M059J (cell line): ENCODE data around the gene ST6GALNAC6. TPM values are rescaled to one million over a fixed set of nuclear protein-coding genes. Genes with fewer than 3 reads are reported as not detected.
A peak's percentile ranks its signal among the peaks of the same experiment; 100 is the strongest.
"Not testable (repeated sequence)": the region's sequence is repeated elsewhere in the genome, so short reads cannot be mapped to it uniquely, and the experiment has no call there.

Experiments used
- DNase-seq: peaks from one replicate; pipeline ENCODE4 v3.0.0-alpha.2; 2012; ENCODE audit warnings: low read depth
- total RNA-seq: library from RNA; depleted of rRNA; stranded (reverse); fragments of >200 nt; shearing (Covaris generic); gene quantifications from 2 replicates; pipeline ENCODE4 v1.2.3, GENCODE V29; 2014

The ST6GALNAC6 gene
- total RNA-seq, 1 experiment from 2014 or later = 29.4 TPM

DNA sequence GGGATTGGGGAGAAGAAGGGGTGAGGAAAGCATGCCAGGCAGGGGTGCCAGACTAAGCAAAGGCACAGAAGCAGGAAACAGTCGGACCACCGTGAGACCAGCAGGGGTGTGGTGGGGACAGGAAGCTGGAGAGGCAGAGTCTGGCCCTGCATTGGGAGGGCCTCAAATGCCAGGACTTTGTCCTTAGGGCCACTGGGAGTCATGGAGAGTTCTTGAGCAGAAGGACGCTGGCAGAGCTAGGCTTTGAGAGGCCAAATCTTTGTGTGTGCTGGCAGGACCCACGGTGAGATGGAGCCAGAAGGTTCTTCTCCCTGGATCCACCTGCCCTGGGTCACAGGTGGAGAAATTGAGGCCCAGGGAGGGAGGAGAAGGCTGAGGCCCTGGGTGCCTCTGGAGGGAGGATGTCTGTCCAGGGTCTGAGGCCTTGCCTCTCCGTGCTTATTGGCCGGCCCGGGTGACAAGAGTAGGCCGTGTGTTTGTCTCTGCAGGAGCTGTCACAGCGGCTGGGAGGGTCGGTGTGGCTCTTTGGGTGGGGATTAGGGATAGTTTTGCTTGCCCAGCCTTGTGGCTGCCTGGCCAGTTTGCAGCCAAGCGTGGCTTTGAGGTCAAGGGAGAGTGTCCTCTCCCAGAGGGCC lies 43.2 kb downstream of the ST6GALNAC6 start:
- no peak for DNase-seq

- no peak for DNase-seq
Measured at GRCh38 chr9:127855522-127855921, 43.9 kb downstream of the ST6GALNAC6 start.

GRCh38 chr9:127854960-127855359 lies 44.4 kb downstream of the ST6GALNAC6 start:
- DNase-seq = no peak

DNA sequence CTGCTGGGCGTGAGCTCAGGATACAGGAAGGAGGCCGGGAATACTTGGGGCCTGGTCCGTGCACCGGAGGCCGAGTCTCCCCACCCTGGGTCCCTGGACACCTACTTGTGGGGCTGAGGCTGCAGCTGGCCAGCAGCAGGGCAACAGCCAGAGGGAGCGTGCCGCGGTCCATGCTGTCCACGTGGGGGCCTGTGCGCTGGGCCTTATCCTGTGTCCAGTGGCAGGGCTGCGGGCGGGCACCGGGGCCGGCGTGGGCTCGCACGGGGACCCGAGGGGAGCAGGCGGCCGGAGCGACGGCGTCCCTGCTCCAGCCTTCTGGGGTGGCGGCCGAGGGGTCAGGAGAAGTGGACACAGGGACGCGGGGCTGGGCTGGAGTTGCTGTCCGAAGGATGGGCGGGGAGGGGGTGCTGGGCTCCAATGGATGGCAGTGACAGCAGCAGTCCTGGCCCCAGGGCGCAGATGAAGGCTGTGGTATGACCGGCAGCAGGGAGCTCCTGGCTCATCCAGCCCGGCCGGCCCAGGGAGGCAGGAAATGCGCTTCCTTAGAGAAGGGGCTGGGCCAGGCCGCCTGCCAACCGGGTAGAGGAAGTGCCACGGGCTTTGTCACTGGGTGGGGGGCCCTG lies 45.1 kb downstream of the ST6GALNAC6 start, which contains the start of gene ENG:
ENG (minus strand) TSS at position 475 of the 623 bp plus-strand sequence; CDS start at position 172, 303 bp downstream.
- peak; percentile 81 for DNase-seq

GRCh38 chr9:127853312-127854183 lies 45.9 kb downstream of the ST6GALNAC6 start:
- DNase-seq = no peak

GRCh38 chr9:127852829-127853228 lies 46.6 kb downstream of the ST6GALNAC6 start:
- DNase-seq = no peak

DNA sequence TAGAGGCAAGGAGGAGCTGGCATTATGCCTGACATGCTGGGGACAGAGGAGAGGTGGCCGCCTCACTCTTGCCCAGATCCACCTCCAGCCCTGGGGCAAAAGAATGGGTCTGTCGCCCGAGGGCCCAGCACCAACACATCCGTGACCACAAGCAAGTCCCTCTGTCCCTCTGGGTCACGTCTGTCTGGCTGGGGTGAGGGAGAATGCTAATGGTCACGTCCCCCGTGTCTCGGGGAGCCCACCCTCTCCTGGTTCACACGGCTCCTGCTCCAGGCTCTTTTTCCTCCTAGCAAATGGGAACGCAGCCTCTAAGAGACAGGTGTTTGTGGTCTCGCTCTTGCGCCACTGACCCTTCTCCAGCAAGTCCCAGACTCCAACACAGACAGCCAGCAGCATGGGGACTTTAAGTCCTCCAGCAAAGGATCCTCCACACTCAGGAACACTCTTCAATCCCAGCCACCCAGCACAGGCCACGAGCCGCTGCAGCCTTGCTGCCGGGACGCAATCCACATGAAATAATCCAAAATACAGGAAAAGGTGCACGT lies 49.0 kb downstream of the ST6GALNAC6 start:
- no peak for DNase-seq

DNA sequence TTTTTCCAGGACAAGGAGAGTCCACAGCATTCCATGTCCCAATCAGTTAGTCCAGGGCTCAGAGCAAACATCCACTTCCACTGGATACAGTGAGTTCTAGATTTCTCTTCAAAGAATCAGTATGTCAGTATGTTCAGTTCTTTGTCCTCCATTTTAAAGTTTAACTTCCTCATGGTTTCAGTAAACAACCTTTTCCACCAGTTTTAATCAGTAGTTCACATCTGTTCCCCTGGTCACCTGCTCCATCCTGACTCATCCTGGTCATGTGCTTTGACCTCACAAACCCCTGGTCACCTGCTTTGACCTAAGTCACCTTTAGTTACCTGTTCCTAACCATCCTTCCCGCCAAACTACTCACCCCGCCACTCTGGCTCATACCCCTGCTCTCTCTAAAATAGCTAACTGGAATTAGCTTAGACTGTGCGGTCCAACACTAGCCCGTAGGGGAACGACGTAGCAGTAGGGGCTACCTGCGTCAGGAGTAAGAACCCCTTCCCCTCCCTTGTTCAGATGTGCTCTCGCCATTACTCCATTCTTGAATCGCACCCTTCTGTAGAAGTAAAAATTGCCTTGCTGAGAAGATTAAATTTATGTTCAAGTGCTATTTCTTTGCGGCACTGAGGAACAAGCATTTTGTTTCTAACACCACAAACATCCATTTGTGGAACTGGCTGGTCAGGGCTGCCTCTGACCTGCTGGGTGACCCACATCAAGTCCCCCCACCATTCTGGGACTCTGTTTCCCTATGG lies 50.5 kb downstream of the ST6GALNAC6 start:
- DNase-seq = no peak

- no peak for DNase-seq
Measured at GRCh38 chr9:127847833-127848755, 51.3 kb downstream of the ST6GALNAC6 start.

- DNase-seq = no peak
Measured at GRCh38 chr9:127847178-127847510, 52.3 kb downstream of the ST6GALNAC6 start.

GRCh38 chr9:127846443-127847177 lies 52.8 kb downstream of the ST6GALNAC6 start:
- DNase-seq = no peak

DNA sequence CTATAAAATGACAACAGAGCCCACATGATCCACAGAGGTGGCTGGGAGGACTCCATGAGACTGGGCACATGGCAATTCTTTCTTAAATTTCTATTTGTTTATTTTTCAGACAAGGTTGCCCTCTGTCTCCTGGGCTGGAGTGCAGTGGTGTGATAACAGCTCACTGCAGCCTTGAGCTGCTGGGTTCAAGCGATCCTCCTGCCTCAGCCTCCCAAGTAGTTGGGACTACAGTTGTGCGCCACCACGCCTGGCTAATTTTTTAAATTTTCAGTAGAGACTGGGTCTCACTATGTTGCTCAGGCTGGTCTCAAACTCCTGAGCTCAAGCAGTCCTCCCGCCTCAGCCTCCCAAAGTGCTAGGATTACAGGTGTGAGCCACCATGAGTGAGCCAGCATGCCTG lies 53.8 kb downstream of the ST6GALNAC6 start:
- not testable (repeated sequence) for DNase-seq

DNA sequence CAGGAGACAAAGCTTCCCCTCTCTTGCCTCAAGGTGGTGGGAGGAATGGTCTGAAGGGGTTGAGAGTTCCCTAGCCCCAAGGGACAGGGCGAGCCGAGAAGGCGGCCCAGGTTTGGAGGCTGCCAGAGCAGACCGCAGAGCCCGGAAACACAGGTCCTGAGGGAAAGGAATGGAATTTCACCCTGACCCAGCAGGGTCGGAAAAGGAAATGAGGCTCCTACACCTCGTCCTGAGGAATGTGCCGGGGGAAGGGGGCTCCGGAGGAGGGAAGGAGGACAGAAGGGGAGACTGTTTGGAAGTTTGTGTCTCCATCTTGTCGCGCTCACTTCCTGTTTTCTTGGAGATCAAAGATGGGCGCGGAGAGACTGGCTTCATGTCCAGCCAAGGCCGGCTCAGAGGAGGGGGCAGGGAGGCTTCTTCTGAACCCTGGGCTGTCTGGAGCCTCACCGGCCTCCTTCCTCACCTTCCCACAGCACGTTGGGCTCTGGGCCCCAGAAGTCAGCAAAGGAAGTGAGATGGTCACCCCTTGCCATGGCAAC lies 54.5 kb downstream of the ST6GALNAC6 start:
- peak; percentile 72 for DNase-seq

- no peak for DNase-seq
Measured at GRCh38 chr9:127841087-127841835, 58.1 kb downstream of the ST6GALNAC6 start.

- DNase-seq = peak; percentile 99
Measured at GRCh38 chr9:127838375-127839078, 60.9 kb downstream of the ST6GALNAC6 start.

DNA sequence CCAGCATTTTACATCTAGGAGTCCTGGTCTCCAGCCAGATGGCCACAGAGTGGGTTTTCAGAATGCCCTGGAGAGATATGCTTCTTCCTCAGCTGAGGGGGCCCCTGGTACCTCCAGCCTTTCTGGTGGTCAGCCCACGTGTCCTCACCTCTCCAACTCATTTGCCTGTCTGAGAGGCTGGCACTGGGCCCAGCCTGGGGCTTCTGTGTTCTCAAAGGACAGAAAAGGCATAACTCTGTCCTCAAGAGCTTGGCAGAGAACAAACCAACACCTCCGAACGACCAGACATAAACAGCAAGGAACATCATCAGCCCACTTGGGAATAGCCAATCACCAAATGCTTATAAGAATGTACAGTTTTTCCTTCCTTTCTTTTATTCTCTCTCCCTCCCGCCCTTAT lies 62.1 kb downstream of the ST6GALNAC6 start:
- peak; percentile 73 for DNase-seq

DNA sequence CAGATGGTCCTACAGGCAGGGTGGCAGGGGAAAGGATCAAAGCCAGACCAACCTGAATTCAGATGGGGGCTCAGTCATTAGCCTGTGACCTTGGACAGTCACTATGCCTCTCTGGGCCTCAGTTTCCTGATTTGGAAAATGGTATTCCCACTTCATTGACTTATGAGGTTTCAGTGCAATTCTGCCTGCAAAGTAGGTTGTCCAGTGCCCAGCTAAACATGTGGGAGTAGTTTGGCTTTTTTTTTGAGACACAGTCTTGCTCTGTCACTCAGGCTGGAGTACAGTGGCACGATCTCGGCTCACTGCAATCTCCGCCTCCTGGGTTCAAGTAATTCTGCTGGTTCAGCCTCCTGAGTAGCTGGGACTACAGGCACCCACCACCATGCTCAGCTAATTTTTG lies 62.8 kb downstream of the ST6GALNAC6 start:
- DNase-seq = not testable (repeated sequence)

- peak; percentile 81 for DNase-seq
Measured at GRCh38 chr9:127835991-127836516, 63.3 kb downstream of the ST6GALNAC6 start.
